ENCODE measurements around the gene PSMD1.
"Not testable (repeated sequence)": the region's sequence is repeated elsewhere in the genome, so short reads cannot be mapped to it uniquely, and the experiment has no call there.

The PSMD1 gene

GRCh38 chr2:231187736-231188505, 131.3 kb downstream of the PSMD1 start:
- DNase-seq (ENCODE audit: low spot score), result no peak

DNA sequence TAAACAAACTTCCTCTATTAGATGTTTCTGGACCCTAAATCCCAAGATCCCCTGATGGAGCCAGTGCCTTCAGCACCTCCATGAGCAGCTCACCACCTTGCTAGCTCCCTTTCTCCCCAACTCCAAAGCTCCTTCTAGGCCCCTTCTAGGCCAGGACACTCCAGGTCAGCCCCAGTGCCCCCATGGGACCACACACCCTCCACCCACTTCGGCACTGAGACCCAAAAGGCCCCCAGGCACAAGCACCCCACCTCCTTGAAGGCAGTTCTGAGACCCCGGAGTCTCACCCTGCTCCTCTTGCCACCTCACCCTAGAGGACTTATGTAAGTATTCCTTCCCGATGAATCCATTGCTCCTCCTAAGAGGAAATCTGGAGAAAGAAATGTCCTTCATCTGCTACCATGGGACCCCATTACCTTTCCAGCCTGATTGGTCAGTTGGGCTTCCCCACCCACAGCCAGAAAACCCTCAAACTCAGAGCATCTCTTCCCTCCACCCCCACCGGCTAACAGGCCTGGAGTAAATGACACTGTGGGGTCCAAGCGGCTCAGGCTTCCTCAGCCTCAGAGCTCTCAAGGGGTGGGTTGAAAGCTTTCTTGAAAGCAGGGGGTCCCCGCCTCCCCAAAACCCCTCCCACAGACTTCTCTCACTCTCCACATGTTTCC, 132.0 kb downstream of the PSMD1 start:
- DNase-seq (ENCODE audit: low spot score), result no peak

- no peak for DNase-seq (ENCODE audit: low spot score)
These were observed 132.5 kb downstream of the PSMD1 start for GRCh38 chr2:231189171-231189530.

GRCh38 chr2:231189571-231190495, 133.2 kb downstream of the PSMD1 start:
- DNase-seq (ENCODE audit: low spot score), result peak; percentile 44

GRCh38 chr2:231190531-231191197, 134.0 kb downstream of the PSMD1 start:
- peak; percentile 61 for DNase-seq (ENCODE audit: low spot score)

- DNase-seq (ENCODE audit: low spot score), result peak; percentile 50
These were observed 135.5 kb downstream of the PSMD1 start for GRCh38 chr2:231191896-231192872.

GRCh38 chr2:231193216-231193615, 136.5 kb downstream of the PSMD1 start:
- DNase-seq (ENCODE audit: low spot score), result no peak

GRCh38 chr2:231196592-231196991, 139.9 kb downstream of the PSMD1 start:
- no peak for DNase-seq (ENCODE audit: low spot score)

GRCh38 chr2:231197196-231197595, 140.5 kb downstream of the PSMD1 start:
- not testable (repeated sequence) for DNase-seq (ENCODE audit: low spot score)

DNA sequence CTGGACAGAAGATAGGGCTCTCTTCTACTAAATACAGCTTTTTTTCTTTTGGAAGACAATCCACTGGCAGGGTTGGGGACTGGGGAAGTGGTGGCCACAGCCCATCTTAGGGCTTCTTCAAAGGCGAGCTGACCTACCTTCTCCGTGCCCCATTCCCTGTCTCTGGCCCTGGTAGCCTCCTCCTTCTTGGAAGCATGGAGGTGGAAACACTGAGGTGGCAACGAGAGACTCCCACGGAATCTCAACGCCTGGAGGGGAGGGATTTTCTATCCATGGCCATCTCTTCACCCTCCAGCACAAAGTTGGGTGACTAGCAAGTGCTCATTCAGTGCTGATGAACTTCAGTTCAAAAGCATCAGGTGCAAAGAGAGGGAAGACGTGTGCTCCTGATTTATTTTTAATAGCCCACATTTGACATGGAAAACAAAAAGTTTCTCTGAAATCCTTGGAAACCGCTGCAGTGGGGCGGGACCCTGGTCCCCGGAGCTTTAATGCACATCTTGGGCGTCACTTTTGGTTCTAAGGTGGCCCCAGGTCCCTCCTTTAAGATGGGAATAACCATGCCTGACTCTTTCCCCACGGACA, 141.1 kb downstream of the PSMD1 start:
- DNase-seq (ENCODE audit: low spot score), result peak; percentile 12

- DNase-seq (ENCODE audit: low spot score), result peak; percentile 86
These were observed 141.9 kb downstream of the PSMD1 start, which contains the start of gene ARMC9 for GRCh38 chr2:231198291-231199173. Gene ARMC9 (plus strand): TSS chr2:231198631. CDS start chr2:231206239, 7,608 bp downstream.

DNA sequence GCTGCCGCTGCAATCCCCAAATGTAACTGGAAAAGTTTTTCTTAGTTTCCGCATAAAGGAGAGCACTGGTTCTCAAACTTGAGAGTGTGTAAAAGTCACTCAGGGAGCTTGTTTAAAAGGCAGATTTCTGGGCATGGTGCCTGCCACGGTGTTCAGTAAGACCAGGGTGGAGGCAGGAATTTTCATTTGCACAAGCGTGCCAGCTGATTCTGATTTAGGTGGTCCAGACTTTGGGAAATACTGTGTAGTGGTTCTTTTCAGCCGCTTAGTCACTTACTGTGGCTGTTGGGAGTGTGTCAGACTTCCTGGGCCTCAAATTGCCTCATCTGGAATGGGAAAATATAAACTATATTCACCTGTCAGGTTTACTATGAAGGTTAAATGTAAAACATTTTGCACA, 142.6 kb downstream of the PSMD1 start:
- peak; percentile 55 for DNase-seq (ENCODE audit: low spot score)

GRCh38 chr2:231200805-231201474, 144.3 kb downstream of the PSMD1 start:
- peak; percentile 41 for DNase-seq (ENCODE audit: low spot score)

DNA sequence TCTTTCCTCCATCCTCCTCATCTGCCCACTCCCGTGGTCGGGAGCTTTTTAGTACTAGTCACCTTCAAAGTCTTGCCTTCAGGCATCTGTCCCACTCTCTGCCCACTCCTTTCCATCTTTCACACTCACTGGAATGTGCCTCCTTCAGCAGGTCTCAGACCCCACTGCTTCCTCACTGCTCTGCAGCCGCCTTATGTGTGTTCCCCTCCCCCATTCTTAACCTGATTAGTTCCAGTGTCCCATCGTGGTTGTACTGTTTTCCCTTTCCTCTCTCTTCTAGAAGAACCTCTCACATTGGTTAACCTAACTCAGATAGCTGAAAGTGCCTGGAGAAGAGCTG, 144.8 kb downstream of the PSMD1 start:
- DNase-seq (ENCODE audit: low spot score), result no peak

DNA sequence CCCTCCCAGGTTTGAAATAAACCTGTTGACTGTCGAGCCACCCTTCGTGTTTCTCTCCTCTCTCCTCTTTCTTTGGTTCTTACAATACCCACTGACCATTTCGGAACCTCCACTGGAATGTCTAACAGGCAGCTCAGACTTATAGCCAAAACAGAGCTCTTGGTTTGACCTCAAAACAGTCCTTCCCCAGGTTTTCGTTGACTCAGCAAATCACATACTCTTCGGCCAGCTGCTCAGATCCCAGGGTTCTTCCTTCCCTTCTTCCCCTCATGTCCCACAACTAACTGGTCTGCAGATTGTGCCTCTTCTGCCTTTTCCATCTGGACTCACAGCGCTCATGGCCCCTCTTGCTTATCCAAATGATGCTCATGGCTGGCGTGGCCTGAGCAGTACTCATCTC, 146.4 kb downstream of the PSMD1 start:
- DNase-seq (ENCODE audit: low spot score), result no peak

DNA sequence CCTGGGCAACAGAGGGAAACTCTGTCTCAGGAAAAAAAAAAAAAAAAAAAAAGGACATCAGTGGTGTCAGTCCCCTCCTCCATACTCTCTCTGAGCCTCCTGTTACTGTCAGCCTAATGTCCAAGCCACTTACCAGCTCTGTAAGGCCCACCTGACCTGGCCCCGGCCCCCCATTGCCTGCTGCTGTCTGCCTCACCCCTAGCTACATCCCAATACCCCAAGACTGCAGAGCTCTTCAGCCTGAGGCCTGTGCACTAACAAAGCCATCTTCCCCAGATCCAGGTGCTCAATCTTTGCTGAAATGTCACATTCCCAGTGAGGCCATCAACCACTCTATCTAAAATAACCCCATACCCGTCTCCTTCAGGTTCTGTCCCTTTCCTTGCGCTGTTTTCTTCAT, 147.5 kb downstream of the PSMD1 start:
- DNase-seq (ENCODE audit: low spot score), result no peak

DNA sequence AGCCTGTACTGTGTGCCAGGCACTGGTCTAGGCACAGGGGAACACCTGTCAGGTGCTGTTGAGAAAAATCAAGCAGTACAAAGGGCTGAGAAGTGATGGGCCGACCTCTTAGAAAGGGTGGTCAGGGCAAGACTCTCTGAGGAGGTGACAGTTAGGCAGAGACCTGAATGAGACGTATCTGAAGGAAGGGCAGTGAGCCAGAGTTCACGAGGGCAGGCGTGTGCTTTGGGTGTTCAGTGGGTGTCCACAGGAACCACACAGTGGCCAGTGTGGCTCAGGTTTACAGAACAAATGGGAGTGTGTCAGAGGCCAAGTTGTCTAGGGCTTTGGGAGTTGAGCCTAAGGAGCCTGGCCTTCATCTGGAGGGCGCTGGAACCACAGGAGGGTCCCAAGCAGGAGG, 147.9 kb downstream of the PSMD1 start:
- no peak for DNase-seq (ENCODE audit: low spot score)

- DNase-seq (ENCODE audit: low spot score), result no peak
These were observed 151.1 kb downstream of the PSMD1 start for GRCh38 chr2:231207734-231208133.

DNA sequence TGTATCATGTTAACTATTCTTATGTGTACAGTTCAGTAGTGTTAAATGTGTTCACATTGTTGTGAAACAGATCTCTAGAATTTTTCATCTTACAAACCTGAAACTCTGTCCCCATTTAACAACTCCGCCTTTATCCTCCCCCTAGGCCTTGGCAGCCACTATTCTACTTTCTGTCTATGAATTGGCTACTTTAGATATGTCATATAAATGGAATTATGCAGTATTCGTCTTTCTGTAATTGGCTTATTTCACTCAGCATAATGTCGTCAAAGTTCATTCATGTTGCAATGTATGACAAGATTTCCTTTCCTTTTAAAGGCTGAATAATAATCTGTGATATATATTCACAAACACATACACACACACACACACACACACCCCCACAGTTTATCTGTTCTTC, 154.1 kb downstream of the PSMD1 start:
- DNase-seq (ENCODE audit: low spot score), result no peak
